K562 (cell line): ENCODE data around the gene TSC22D1. TPM values are rescaled to one million over a fixed set of nuclear protein-coding genes. Genes with fewer than 3 reads are reported as not detected.
"Not testable (repeated sequence)": the region's sequence is repeated elsewhere in the genome, so short reads cannot be mapped to it uniquely, and the experiment has no call there.

ENCODE experiments used
- ATAC-seq: fragments of 200-7000 bp; cut with Tn5 transposase; 3 replicates; pipeline ENCODE4 v1.9.1; 2020; ENCODE audit warnings: moderate library complexity
- BruUV-seq: library from RNA; stranded (reverse); fragments of 400-500 nt; replicated peaks from 2 replicates; lab custom pipeline; 2021; lab: Mats Ljungman, UMichigan
- CTCF ChIA-PET: fragments of 300-600 bp; formaldehyde crosslinking; extraction: SDS; loops from one replicate; lab custom pipeline; 2021; ENCODE audit warnings: low intra/inter-chr PET ratio; lab: Yijun Ruan, JAX
- POLR2A ChIA-PET: fragments of 300-600, 350-650 bp; sonication (Branson Sonifier 250); formaldehyde crosslinking; extraction: SDS; loops from one replicate; lab custom pipeline; 2021; ENCODE audit warnings: antibody characterized with exemption, inconsistent platforms; lab: Yijun Ruan, JAX
- DNase-seq, 4 experiments: peaks; one replicate each; pipeline versions ENCODE4 v3.0.0 to v3.0.0-alpha.2; 2011 to 2018; ENCODE audit warnings: low spot score in 3 of 4, mixed read lengths in 3 of 4; ENCODE audit errors: extremely low read depth in 1 of 4
- FAIRE-seq: peaks from 2 replicates; lab custom pipeline; 2011; peaks lifted over from hg19 to GRCh38; lab: Jason Lieb, UNC
- H2AFZ ChIP-seq: 2 replicates; pipeline ENCODE4 v1.6.0; 2011; ENCODE audit warnings: low read depth, low read length, control low read depth, inconsistent platforms
- H3K27ac ChIP-seq: fragments of 200-600 bp; 3 replicates; pipeline ENCODE4 v1.8.0; 2011; ENCODE audit warnings: low read depth, mild to moderate bottlenecking, control low read depth, inconsistent platforms, low read length, moderate library complexity, mixed read lengths; ENCODE audit errors: extremely low read depth
- H3K27me3 ChIP-seq, 2 experiments: fragments of 300-600 bp in 1 of 2; 2 replicates in 1 of 2; 3 replicates in 1 of 2; pipeline versions ENCODE4 v1.6.0 to v1.8.0; 2011; ENCODE audit warnings: inconsistent platforms in 2 of 2, low read length in 2 of 2, mild to moderate bottlenecking in 1 of 2, mixed read lengths in 1 of 2, moderate library complexity in 1 of 2; ENCODE audit not compliant: control insufficient read depth in 2 of 2, insufficient read depth in 2 of 2
- H3K36me3 ChIP-seq: fragments of 300-600 bp; 3 replicates; pipeline ENCODE4 v1.8.0; 2011; ENCODE audit warnings: mild to moderate bottlenecking, low read length, inconsistent platforms; ENCODE audit not compliant: control insufficient read depth, insufficient read depth
- H3K4me1 ChIP-seq, 2 experiments: fragments of 200-600 bp in 1 of 2; replicated peaks in 1 of 2; 2 replicates in 1 of 2; 3 replicates in 1 of 2; pipeline versions ENCODE4 v1.5.1 to v1.8.0; 2011; ENCODE audit warnings: inconsistent platforms in 2 of 2, low read length in 2 of 2, mild to moderate bottlenecking in 1 of 2, mixed read lengths in 1 of 2, moderate library complexity in 1 of 2; ENCODE audit not compliant: control insufficient read depth in 2 of 2, insufficient read depth in 2 of 2
- H3K4me2 ChIP-seq: 2 replicates; pipeline ENCODE4 v1.6.1; 2011; ENCODE audit warnings: low read length, control low read depth, inconsistent platforms, mixed read lengths; ENCODE audit not compliant: insufficient read depth
- H3K4me3 ChIP-seq: fragments of 200-600 bp; sonication (generic), shearing (Covaris generic); 2 replicates; pipeline ENCODE4 v1.5.1; 2016; ENCODE audit warnings: control low read depth, inconsistent platforms
- H3K79me2 ChIP-seq: fragments of 200-600 bp; 3 replicates; pipeline ENCODE4 v1.8.0; 2011; ENCODE audit warnings: low read length, inconsistent platforms; ENCODE audit not compliant: control insufficient read depth, insufficient read depth
- H3K9ac ChIP-seq, 2 experiments: 2 replicates each; pipeline versions ENCODE4 v1.6.0 to v1.6.1; 2011; ENCODE audit warnings: low read depth in 2 of 2, low read length in 2 of 2, control low read depth in 1 of 2, inconsistent platforms in 1 of 2, mild to moderate bottlenecking in 1 of 2, mixed read lengths in 1 of 2; ENCODE audit not compliant: insufficient read depth in 1 of 2
- H3K9me1 ChIP-seq: one replicate; pipeline ENCODE4 v1.6.0; 2011; ENCODE audit warnings: inconsistent platforms, mild to moderate bottlenecking, low read length, moderate library complexity; ENCODE audit not compliant: control insufficient read depth, insufficient read depth
- H3K9me3 ChIP-seq: replicated peaks from 2 replicates; pipeline ENCODE4 v1.5.1; 2011; ENCODE audit warnings: low read depth, low read length, inconsistent platforms; ENCODE audit not compliant: control insufficient read depth, insufficient read depth
- H4K20me1 ChIP-seq: replicated peaks from 2 replicates; pipeline ENCODE4 v1.6.1; 2011; ENCODE audit warnings: low read length, inconsistent platforms, mixed read lengths; ENCODE audit not compliant: control insufficient read depth, insufficient read depth
- ASH1L ChIP-seq: fragments of 450-650 bp; IDR thresholded peaks from 2 replicates; pipeline ENCODE4 v1.6.1; 2018; ENCODE audit warnings: borderline replicate concordance, mild to moderate bottlenecking, low read depth; ENCODE audit not compliant: partially characterized antibody
- C11orf30 ChIP-seq: fragments of 450-650 bp; IDR thresholded peaks from 2 replicates; pipeline ENCODE4 v1.6.1; 2016; ENCODE audit warnings: low read depth, mild to moderate bottlenecking
- CHAMP1 ChIP-seq: fragments of 450-650 bp; IDR thresholded peaks from 2 replicates; pipeline ENCODE4 v1.6.1; 2016; ENCODE audit warnings: mild to moderate bottlenecking
- MAFG ChIP-seq: fragments of 450-650 bp; conservative IDR thresholded peaks from 2 replicates; pipeline ENCODE4 v1.6.1; 2016; ENCODE audit warnings: missing genetic modification characterization, missing compliant biosample characterization
- NFYB ChIP-seq: IDR thresholded peaks from 2 replicates; pipeline ENCODE4 v1.6.1; 2011; ENCODE audit warnings: mild to moderate bottlenecking, moderate library complexity; ENCODE audit not compliant: insufficient read length; ENCODE audit errors: extremely low read depth
- RBM25 ChIP-seq: fragments of 200-400 bp; formaldehyde crosslinking; IDR thresholded peaks from 2 replicates; pipeline ENCODE4 v1.6.1; 2018; ENCODE audit warnings: low read length, low read depth, moderate library complexity; ENCODE audit not compliant: severe bottlenecking
- ZNF316 ChIP-seq: fragments of 450-650 bp; IDR thresholded peaks from 2 replicates; pipeline ENCODE4 v1.6.1; 2016
- WGBS: fragments of 100-300 bp; shearing (Covaris generic); methylation state at CpG from one replicate; pipeline ENCODE4 v1.1.6; 2016; ENCODE audit warnings: low coverage, mixed read lengths; ENCODE audit not compliant: insufficient coverage; ENCODE audit errors: missing lambda C conversion rate; 5-methylcytosine and 5-hydroxymethylcytosine counted together
- in situ Hi-C: fragments of 300-500 bp; cut with MboI; formaldehyde crosslinking; loops from 4 replicates; pipeline ENCODE4 v1.15.0; 2018; ENCODE audit warnings: inconsistent platforms, mixed read lengths
- intact Hi-C: fragments of 100-400 bp; cut with micrococcal nuclease; formaldehyde crosslinking; loops from 2 replicates; pipeline ENCODE4 v1.14.2; 2022
- polyA plus RNA-seq, 8 experiments: library from polyadenylated mRNA; depleted of rRNA in 4 of 8; stranded (reverse) in 5 of 8; unstranded in 3 of 8; fragments of >200 nt; fragmentation: Nextera tagmentation in 2 of 8; fragmentation: Illumina TruSeq in 1 of 8; extraction: Ambion mirVana in 2 of 8; extraction: Trizol in 1 of 8; gene quantifications; 2 replicates each; pipeline versions ENCODE4 v1.2.1 to v1.2.3, GENCODE V29; 2011 to 2014; ENCODE audit warnings: inconsistent platforms in 1 of 8, missing spikeins in 1 of 8
- total RNA-seq, 7 experiments: library from RNA; depleted of rRNA in 6 of 7; stranded (reverse); fragments of >200 nt in 6 of 7; fragmentation: Illumina TruSeq in 2 of 7; extraction: Trizol in 2 of 7; gene quantifications; 2 replicates each; pipeline versions ENCODE4 v1.2.1 to v1.2.3, GENCODE V29; 2011 to 2021; ENCODE audit warnings: low replicate concordance in 1 of 7

The TSC22D1 gene
- total and polyA plus RNA-seq, 9 of the 15 experiments (the other 6 are each of a cell fraction or from before 2014, with no cell fraction given), result 2.6 to 19.8 (median 8.4) TPM

GRCh38 chr13:44593861-44594592 is 17.9 kb upstream of the TSC22D1 start:
- ATAC-seq, CTCF ChIA-PET, H3K27ac ChIP-seq, in situ Hi-C loops, H3K9me3 ChIP-seq, H3K4me3 ChIP-seq, H2AFZ ChIP-seq, BruUV-seq, H3K9me1 ChIP-seq, H4K20me1 ChIP-seq, H3K9ac ChIP-seq, intact Hi-C loops, H3K36me3 ChIP-seq, H3K27me3 ChIP-seq, H3K4me1 ChIP-seq, FAIRE-seq, H3K79me2 ChIP-seq, DNase-seq, H3K4me2 ChIP-seq: not testable (repeated sequence)
- POLR2A ChIA-PET, result interaction anchor here (0.6 to 1.5 kb wide), 2 partner anchors 9 to 69 kb away, joined by 3 to 5 read pairs; no protein-coding TSS in a partner anchor
- WGBS, result 39% methylated on average over 14 of the region's 20 CpGs
- TF ChIP-seq MAFG (tag) (peak; percentile 41), ASH1L (peak; percentile 66), CHAMP1 (0 out of 2 replicates have a peak, but pooled peaks have one; percentile 25), RBM25 (peak; percentile 35), NFYB (peak; percentile 74), C11orf30 (peak; percentile 54; the same call in 1 of the 2 replicates), ZNF316 (peak; percentile 82)
